ENCODE data around the gene SHC2. TPM values are rescaled to one million over a fixed set of nuclear protein-coding genes. Genes with fewer than 3 reads are reported as not detected.

Gene SHC2
- total RNA-seq, 1 donor from 2014 or later, result 343 TPM

GRCh38 chr19:465056-465816, 4.4 kb upstream of the SHC2 start:
- no peak for TF ChIP-seq CTCF (IDR thresholded peaks at IDR 0.05; ENCODE audit: partially characterized antibody, unreplicated experiment)
- no peak overlapping the region for H3K27ac Mint-ChIP-seq (ENCODE audit: unreplicated experiment)
- peaks cover 4% of the 10 kb centered on the region for H3K27me3 Mint-ChIP-seq (ENCODE audit: unreplicated experiment)
- no peaks in the 10 kb centered on the region for H3K4me1 Mint-ChIP-seq (ENCODE audit: low read depth, unreplicated experiment)
- H3K9me3 Mint-ChIP-seq (ENCODE audit: unreplicated experiment), result peaks cover 8% of the 10 kb centered on the region
- H3K4me3 Mint-ChIP-seq (ENCODE audit: unreplicated experiment), result no peak overlapping the region
- no peak for DNase-seq
- no peaks in the 10 kb centered on the region for H3K36me3 Mint-ChIP-seq (ENCODE audit: unreplicated experiment)

- H3K4me1 Mint-ChIP-seq (ENCODE audit: low read depth, unreplicated experiment), result no peaks in the 10 kb centered on the region
- no peak overlapping the region for H3K27ac Mint-ChIP-seq (ENCODE audit: unreplicated experiment)
- H3K27me3 Mint-ChIP-seq (ENCODE audit: unreplicated experiment), result peaks cover 10% of the 10 kb centered on the region
- no peak for TF ChIP-seq CTCF (IDR thresholded peaks at IDR 0.05; ENCODE audit: partially characterized antibody, unreplicated experiment)
- peaks cover 13% of the 10 kb centered on the region for H3K9me3 Mint-ChIP-seq (ENCODE audit: unreplicated experiment)
- no peak overlapping the region for H3K4me3 Mint-ChIP-seq (ENCODE audit: unreplicated experiment)
- no peaks in the 10 kb centered on the region for H3K36me3 Mint-ChIP-seq (ENCODE audit: unreplicated experiment)
- no peak for DNase-seq
These were observed 3.3 kb upstream of the SHC2 start for GRCh38 chr19:464208-464545.

- H3K4me3 Mint-ChIP-seq (ENCODE audit: unreplicated experiment), result no peak overlapping the region
- H3K4me1 Mint-ChIP-seq (ENCODE audit: low read depth, unreplicated experiment), result no peaks in the 10 kb centered on the region
- DNase-seq, result no peak
- peaks cover 13% of the 10 kb centered on the region for H3K9me3 Mint-ChIP-seq (ENCODE audit: unreplicated experiment)
- H3K27ac Mint-ChIP-seq (ENCODE audit: unreplicated experiment), result no peak overlapping the region
- H3K27me3 Mint-ChIP-seq (ENCODE audit: unreplicated experiment), result peaks cover 10% of the 10 kb centered on the region
- TF ChIP-seq CTCF (IDR thresholded peaks at IDR 0.05; ENCODE audit: partially characterized antibody, unreplicated experiment), result no peak
- no peaks in the 10 kb centered on the region for H3K36me3 Mint-ChIP-seq (ENCODE audit: unreplicated experiment)
These were observed 2.8 kb upstream of the SHC2 start for GRCh38 chr19:463483-464207.

- Mint-ChIP-seq H3K27ac (ENCODE audit: unreplicated experiment) (peak overlapping the region; percentile 91), H3K36me3 (ENCODE audit: unreplicated experiment) (peaks cover 5% of the 10 kb centered on the region), H3K4me3 (ENCODE audit: unreplicated experiment) (peak overlapping the region; percentile 77)
These were observed 1.1 kb upstream of the SHC2 start for GRCh38 chr19:461721-462551.

More at GRCh38 chr19:461721-462551, 1.1 kb upstream of the SHC2 start:
- peak; percentile 90 for DNase-seq
- TF ChIP-seq CTCF (IDR thresholded peaks at IDR 0.05; ENCODE audit: partially characterized antibody, unreplicated experiment), result no peak
- Mint-ChIP-seq H3K9me3 (ENCODE audit: unreplicated experiment) (peaks cover 16% of the 10 kb centered on the region), H3K27me3 (ENCODE audit: unreplicated experiment) (peaks cover 12% of the 10 kb centered on the region), H3K4me1 (ENCODE audit: low read depth, unreplicated experiment) (peaks cover 3% of the 10 kb centered on the region)

Measured in glutamatergic neuron (in vitro differentiated cells).